Measurements from ENCODE around the gene FGD2.

FGD2 gene

GRCh38 chr6:37030599-37030998 lies 25.1 kb downstream of the FGD2 start:
- Histone ChIP-seq H3F3A (ENCODE audit: insufficient read depth, low read length) (no peaks in the 10 kb centered on the region), H3K36me3 (ENCODE audit: insufficient read depth, low read length) (no peaks in the 10 kb centered on the region), H3K4me2 (ENCODE audit: low read length) (no peak overlapping the region), H2AFZ (ENCODE audit: low read length) (no peak overlapping the region), H3K4me3 (ENCODE audit: low read depth, low read length, poor library complexity, severe bottlenecking) (no peak overlapping the region), H3K9me2 (ENCODE audit: low read depth, low read length) (no peaks in the 10 kb centered on the region), H3K9ac (ENCODE audit: low read length) (no peak overlapping the region), H3K9me3 (ENCODE audit: low read length) (no peaks in the 10 kb centered on the region), H3K79me2 (ENCODE audit: insufficient read depth, low read length) (no peaks in the 10 kb centered on the region), H3K27ac (ENCODE audit: low read depth, low read length, poor library complexity, severe bottlenecking) (no peak overlapping the region), H3K27me3 (ENCODE audit: insufficient read depth, low read length) (no peaks in the 10 kb centered on the region), H3K4me1 (ENCODE audit: insufficient read depth, low read length, severe bottlenecking) (peaks cover 14% of the 10 kb centered on the region), H4K20me1 (ENCODE audit: insufficient read depth, low read length) (no peaks in the 10 kb centered on the region)
- TF ChIP-seq CTCF (IDR thresholded peaks at IDR 0.05; ENCODE audit: low read length) (no peak), EZH2 (IDR thresholded peaks at IDR 0.05; ENCODE audit: borderline replicate concordance, low read length) (no peak)

GRCh38 chr6:37032239-37032638 lies 26.8 kb downstream of the FGD2 start:
- Histone ChIP-seq H3F3A (ENCODE audit: insufficient read depth, low read length) (no peaks in the 10 kb centered on the region), H3K9ac (ENCODE audit: low read length) (no peak overlapping the region), H3K27me3 (ENCODE audit: insufficient read depth, low read length) (no peaks in the 10 kb centered on the region), H3K4me3 (ENCODE audit: low read depth, low read length, poor library complexity, severe bottlenecking) (no peak overlapping the region), H3K79me2 (ENCODE audit: insufficient read depth, low read length) (no peaks in the 10 kb centered on the region), H3K27ac (ENCODE audit: low read depth, low read length, poor library complexity, severe bottlenecking) (no peak overlapping the region), H3K9me2 (ENCODE audit: low read depth, low read length) (no peaks in the 10 kb centered on the region), H3K36me3 (ENCODE audit: insufficient read depth, low read length) (no peaks in the 10 kb centered on the region), H3K4me2 (ENCODE audit: low read length) (no peak overlapping the region), H3K9me3 (ENCODE audit: low read length) (no peaks in the 10 kb centered on the region), H3K4me1 (ENCODE audit: insufficient read depth, low read length, severe bottlenecking) (peaks cover 14% of the 10 kb centered on the region), H2AFZ (ENCODE audit: low read length) (no peak overlapping the region), H4K20me1 (ENCODE audit: insufficient read depth, low read length) (no peaks in the 10 kb centered on the region)
- TF ChIP-seq EZH2 (IDR thresholded peaks at IDR 0.05; ENCODE audit: borderline replicate concordance, low read length): no peak
- TF ChIP-seq CTCF (IDR thresholded peaks at IDR 0.05; ENCODE audit: low read length): no peak

GRCh38 chr6:37033255-37033654 lies 27.8 kb downstream of the FGD2 start:
- Histone ChIP-seq H3K9me3 (ENCODE audit: low read length) (no peaks in the 10 kb centered on the region), H3K4me1 (ENCODE audit: insufficient read depth, low read length, severe bottlenecking) (peaks cover 14% of the 10 kb centered on the region), H3K27me3 (ENCODE audit: insufficient read depth, low read length) (no peaks in the 10 kb centered on the region), H3K4me2 (ENCODE audit: low read length) (no peak overlapping the region), H3K79me2 (ENCODE audit: insufficient read depth, low read length) (no peaks in the 10 kb centered on the region), H3K9me2 (ENCODE audit: low read depth, low read length) (no peaks in the 10 kb centered on the region), H3K4me3 (ENCODE audit: low read depth, low read length, poor library complexity, severe bottlenecking) (no peak overlapping the region), H3K9ac (ENCODE audit: low read length) (no peak overlapping the region), H3K27ac (ENCODE audit: low read depth, low read length, poor library complexity, severe bottlenecking) (no peak overlapping the region), H3K36me3 (ENCODE audit: insufficient read depth, low read length) (no peaks in the 10 kb centered on the region), H2AFZ (ENCODE audit: low read length) (no peak overlapping the region), H3F3A (ENCODE audit: insufficient read depth, low read length) (0 out of 2 replicates have a peak, but pooled peaks cover 1% of the 10 kb centered on the region), H4K20me1 (ENCODE audit: insufficient read depth, low read length) (no peaks in the 10 kb centered on the region)
- TF ChIP-seq EZH2 (IDR thresholded peaks at IDR 0.05; ENCODE audit: borderline replicate concordance, low read length) (no peak), CTCF (IDR thresholded peaks at IDR 0.05; ENCODE audit: low read length) (no peak)

Measured in OCI-LY1 (cell line).